ENCODE results near the gene NDUFS5. TPM values are rescaled to one million over a fixed set of nuclear protein-coding genes. Genes with fewer than 3 reads are reported as not detected.
A peak's percentile ranks its signal among the peaks of the same experiment; 100 is the strongest.
"Not testable (repeated sequence)": the region's sequence is repeated elsewhere in the genome, so short reads cannot be mapped to it uniquely, and the experiment has no call there.

NDUFS5 gene
- total RNA-seq, 8 experiments from 2014 or later = 363 to 848 (median 611) TPM

DNA sequence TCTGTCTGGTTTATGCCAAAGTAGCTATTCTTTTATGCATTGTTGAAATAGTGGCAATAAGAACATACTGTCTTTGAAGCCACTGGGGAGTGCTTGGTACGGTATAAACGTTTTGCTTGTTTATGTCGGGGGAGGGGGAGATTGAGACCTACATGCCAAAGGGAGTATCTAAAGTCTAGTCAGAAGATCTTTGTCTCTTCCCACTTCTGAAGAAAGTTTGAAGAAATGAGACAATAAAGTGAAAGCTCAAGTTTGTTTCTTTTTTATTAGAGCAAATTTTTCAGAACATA lies 28.3 kb upstream of the NDUFS5 start:
- in situ Hi-C loops (cut with MboI; ENCODE audit: low pct_unique_long_range_greater_than_20kb in 2 of 9, low sequenced_read_pairs in 9 of 9, unreplicated experiment in 9 of 9) = no loop called here
- Histone ChIP-seq H3K27ac (no peak overlapping the region), H3K4me3 (no peak overlapping the region), H3K4me1 (replicated peaks in 1 of 2) (peaks cover 4 to 5% of the 10 kb centered on the region in 2 donors)
- ATAC-seq (replicated peaks in 6 of 8) = no peak
- WGBS, 10 experiments = 17 to 100% (median 75%) methylated on average over 1 to 3 of the region's 3 CpGs; no CpG with 5 or more reads in 2 of the 10 experiments

DNA sequence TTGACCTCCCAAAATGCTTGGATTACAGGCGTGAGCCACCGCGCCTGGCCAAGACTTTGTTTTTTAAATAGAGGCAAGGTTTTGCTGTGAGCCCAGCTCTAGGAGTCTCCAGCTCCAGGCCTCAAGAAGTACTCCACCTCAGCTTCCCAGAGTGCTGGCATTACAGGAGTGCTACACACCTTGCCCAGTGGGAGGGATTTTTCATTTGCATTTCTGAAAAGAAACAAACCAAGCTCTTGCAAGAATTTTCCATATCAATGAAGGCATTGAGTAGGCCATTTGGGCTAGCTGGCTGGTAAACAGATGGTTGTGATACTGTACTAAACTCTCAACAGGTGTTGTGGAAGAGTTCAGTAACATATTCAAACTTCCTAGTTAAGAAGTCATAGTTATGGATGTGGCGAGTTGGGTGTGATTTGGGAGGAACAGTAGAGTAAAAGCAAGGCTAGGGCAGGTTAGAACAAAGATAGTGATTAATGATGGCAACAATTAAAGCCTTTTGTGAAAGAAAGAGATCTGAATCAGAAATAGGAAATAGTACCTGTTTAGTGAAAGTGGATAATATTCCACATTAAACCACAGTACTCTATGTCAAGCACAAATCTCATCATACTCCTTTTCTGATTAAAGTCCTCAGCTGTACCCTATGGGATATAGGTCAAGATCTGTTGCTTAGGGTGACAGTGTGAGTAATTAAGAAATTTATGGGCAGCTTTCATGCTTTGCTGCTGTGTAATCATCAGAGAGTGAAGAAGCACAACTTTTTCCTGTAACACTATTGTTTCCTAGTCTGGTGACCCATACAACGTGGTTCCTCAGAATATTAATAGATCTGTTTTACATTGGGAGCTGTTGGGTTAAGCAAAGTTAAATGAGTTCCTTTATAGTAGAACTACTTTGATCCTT lies 24.4 kb upstream of the NDUFS5 start:
- no peak overlapping the region for H3K27ac ChIP-seq
- H3K4me3 ChIP-seq = no peak overlapping the region
- WGBS, 10 experiments = 64 to 100% (median 90%) methylated on average over 1 to 5 of the region's 5 CpGs; no CpG with 5 or more reads in 1 of the 10 experiments
- no peak for ATAC-seq (replicated peaks in 6 of 8)
- no peaks in the 10 kb centered on the region for H3K4me1 ChIP-seq (replicated peaks in 1 of 2)
- in situ Hi-C loops (cut with MboI; ENCODE audit: low pct_unique_long_range_greater_than_20kb in 2 of 9, low sequenced_read_pairs in 9 of 9, unreplicated experiment in 9 of 9) = no loop called here

DNA sequence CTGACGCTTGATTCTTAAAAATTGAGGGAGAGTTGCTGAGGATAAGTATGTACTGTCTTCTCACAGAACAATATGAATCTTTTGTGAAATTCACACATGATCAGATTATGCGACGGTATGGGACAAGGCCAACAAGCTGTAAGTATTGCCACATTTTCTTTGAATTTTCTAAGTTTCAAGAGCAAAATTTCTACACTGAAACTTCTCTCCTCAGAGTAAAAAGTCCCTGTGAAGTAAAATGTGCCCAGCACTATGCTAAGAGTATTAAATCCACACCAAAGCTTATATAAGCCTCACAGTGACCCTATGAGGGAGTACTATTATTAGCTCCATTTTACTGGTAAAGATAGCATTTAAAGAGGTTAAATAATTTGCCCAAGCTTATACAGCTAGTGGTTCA lies 22.9 kb upstream of the NDUFS5 start:
- Histone ChIP-seq H3K4me1 (replicated peaks in 1 of 2) (no peaks in the 10 kb centered on the region), H3K27ac (no peak overlapping the region), H3K4me3 (no peak overlapping the region)
- in situ Hi-C loops (cut with MboI; ENCODE audit: low pct_unique_long_range_greater_than_20kb in 2 of 9, low sequenced_read_pairs in 9 of 9, unreplicated experiment in 9 of 9) = no loop called here
- ATAC-seq (replicated peaks in 6 of 8) = peak in 1 of 8 experiments; percentile 13
- 45 to 100% (median 99%) methylated on average over 1 to 3 of the region's 3 CpGs; no CpG with 5 or more reads in 2 of the 10 experiments for WGBS, 10 experiments

DNA sequence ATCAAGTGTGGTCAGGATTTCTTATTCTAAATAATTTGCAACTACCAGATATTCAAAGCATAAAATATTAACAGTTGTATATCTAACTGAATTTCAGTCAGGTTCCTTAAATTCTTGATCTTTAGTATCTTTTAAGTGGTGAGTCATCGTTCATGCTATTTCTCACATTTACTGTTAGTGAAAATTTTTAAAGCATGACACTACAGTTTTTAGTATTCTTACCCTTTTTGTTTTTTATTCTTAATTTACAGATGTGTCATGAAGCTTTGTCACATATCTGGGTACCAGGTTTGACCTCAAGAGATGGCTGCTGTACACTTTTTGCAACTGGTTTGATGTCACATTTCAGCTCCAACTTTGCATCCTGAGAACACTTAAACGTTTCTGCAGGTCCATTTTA lies 22.4 kb upstream of the NDUFS5 start:
- no peak overlapping the region for H3K27ac ChIP-seq
- in situ Hi-C loops (cut with MboI; ENCODE audit: low pct_unique_long_range_greater_than_20kb in 2 of 9, low sequenced_read_pairs in 9 of 9, unreplicated experiment in 9 of 9) = no loop called here
- H3K4me3 ChIP-seq = no peak overlapping the region
- no peak for ATAC-seq (replicated peaks in 6 of 8)
- 41 to 100% (median 95%) methylated on average over 1 to 2 of the region's 2 CpGs for WGBS, 10 experiments
- no peaks in the 10 kb centered on the region for H3K4me1 ChIP-seq (replicated peaks in 1 of 2)

DNA sequence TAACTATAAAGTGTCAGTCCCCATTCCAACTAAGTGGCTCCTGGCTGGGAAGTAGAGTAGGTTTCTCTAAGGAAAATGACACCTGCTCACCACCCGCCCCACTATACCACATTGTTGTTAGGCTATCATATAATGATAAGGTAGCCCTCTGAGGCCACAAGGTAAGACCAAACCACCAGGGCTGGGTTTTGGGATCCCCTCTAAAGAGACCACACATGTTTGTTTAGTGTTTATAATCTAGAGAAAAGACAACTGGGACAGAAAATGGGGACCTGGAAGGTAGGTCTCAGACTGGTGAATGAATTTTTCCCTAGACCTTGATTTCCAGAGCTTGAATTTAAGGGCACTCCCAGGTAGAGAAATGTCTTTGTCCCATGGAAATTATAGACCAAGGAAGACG lies 19.9 kb upstream of the NDUFS5 start:
- no peak for ATAC-seq (replicated peaks in 6 of 8)
- in situ Hi-C loops (cut with MboI; ENCODE audit: low pct_unique_long_range_greater_than_20kb in 2 of 9, low sequenced_read_pairs in 9 of 9, unreplicated experiment in 9 of 9) = no loop called here
- Histone ChIP-seq H3K27ac (no peak overlapping the region), H3K4me3 (no peak overlapping the region), H3K4me1 (replicated peaks in 1 of 2) (no peaks in the 10 kb centered on the region)
- 50 to 100% (median 87%) methylated on average over 1 to 2 of the region's 2 CpGs; no CpG with 5 or more reads in 2 of the 10 experiments for WGBS, 10 experiments

- 88 to 100% (median 94%) methylated on average over 2 to 13 of the region's 13 CpGs for WGBS, 10 experiments
- no peak overlapping the region for H3K4me3 ChIP-seq
- no peaks in the 10 kb centered on the region for H3K4me1 ChIP-seq (replicated peaks in 1 of 2)
- in situ Hi-C loops (cut with MboI; ENCODE audit: low pct_unique_long_range_greater_than_20kb in 2 of 9, low sequenced_read_pairs in 9 of 9, unreplicated experiment in 9 of 9) = no loop called here
- no peak overlapping the region for H3K27ac ChIP-seq
- no peak for ATAC-seq (replicated peaks in 6 of 8)
Observed at GRCh38 chr1:39006726-39007645, 19.2 kb upstream of the NDUFS5 start.

DNA sequence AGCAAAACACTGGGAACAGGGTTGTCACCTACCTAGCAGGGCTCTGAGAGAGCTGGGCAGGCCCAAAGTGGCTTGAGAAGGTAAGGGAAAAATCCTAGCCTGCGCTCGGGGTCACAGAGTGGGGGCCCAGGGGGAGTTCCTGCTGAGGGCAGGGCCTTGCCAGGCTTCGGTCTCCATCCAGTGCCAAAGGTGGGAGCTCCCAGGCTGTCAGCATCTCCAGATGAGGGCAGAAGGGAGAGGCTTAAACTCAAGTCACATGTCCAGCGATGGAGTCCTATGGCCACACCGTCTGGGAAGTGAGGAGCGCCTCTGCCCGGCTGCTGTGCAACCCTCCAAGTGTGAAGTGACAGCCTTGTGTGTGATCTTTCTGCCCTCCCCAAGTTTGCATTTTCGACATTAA lies 11.2 kb upstream of the NDUFS5 start:
- 60 to 90% (median 87%) methylated on average over 1 to 6 of the region's 8 CpGs; no CpG with 5 or more reads in 5 of the 10 experiments for WGBS, 10 experiments
- H3K4me3 ChIP-seq; H3K4me1 ChIP-seq (replicated peaks in 1 of 2); in situ Hi-C loops (cut with MboI; ENCODE audit: low pct_unique_long_range_greater_than_20kb in 2 of 9, low sequenced_read_pairs in 9 of 9, unreplicated experiment in 9 of 9); H3K27ac ChIP-seq: not testable (repeated sequence)
- peak in 3 of 8 experiments; percentile 10 to 25 (median 23) for ATAC-seq (replicated peaks in 6 of 8)

- H3K4me1 ChIP-seq (replicated peaks in 1 of 2) = no peaks in the 10 kb centered on the region
- H3K4me3 ChIP-seq = no peak overlapping the region
- H3K27ac ChIP-seq = no peak overlapping the region
- WGBS, 10 experiments = 57 to 80% (median 69%) methylated on average over 1 to 9 of the region's 10 CpGs; no CpG with 5 or more reads in 2 of the 10 experiments
- in situ Hi-C loops (cut with MboI; ENCODE audit: low pct_unique_long_range_greater_than_20kb in 2 of 9, low sequenced_read_pairs in 9 of 9, unreplicated experiment in 9 of 9) = no loop called here
- ATAC-seq (replicated peaks in 6 of 8) = peak in 4 of 8 experiments; percentile 31 to 54 (median 44)
Observed at GRCh38 chr1:39016604-39017171, 9.5 kb upstream of the NDUFS5 start.

GRCh38 chr1:39017266-39017665 lies 8.9 kb upstream of the NDUFS5 start:
- in situ Hi-C loops (cut with MboI; ENCODE audit: low pct_unique_long_range_greater_than_20kb in 2 of 9, low sequenced_read_pairs in 9 of 9, unreplicated experiment in 9 of 9) = no loop called here
- Histone ChIP-seq H3K4me1 (replicated peaks in 1 of 2) (no peaks in the 10 kb centered on the region), H3K27ac (no peak overlapping the region), H3K4me3 (no peak overlapping the region)
- ATAC-seq (replicated peaks in 6 of 8) = no peak
- WGBS, 10 experiments = 7 to 90% (median 69%) methylated on average over 2 to 5 of the region's 5 CpGs; no CpG with 5 or more reads in 1 of the 10 experiments

DNA sequence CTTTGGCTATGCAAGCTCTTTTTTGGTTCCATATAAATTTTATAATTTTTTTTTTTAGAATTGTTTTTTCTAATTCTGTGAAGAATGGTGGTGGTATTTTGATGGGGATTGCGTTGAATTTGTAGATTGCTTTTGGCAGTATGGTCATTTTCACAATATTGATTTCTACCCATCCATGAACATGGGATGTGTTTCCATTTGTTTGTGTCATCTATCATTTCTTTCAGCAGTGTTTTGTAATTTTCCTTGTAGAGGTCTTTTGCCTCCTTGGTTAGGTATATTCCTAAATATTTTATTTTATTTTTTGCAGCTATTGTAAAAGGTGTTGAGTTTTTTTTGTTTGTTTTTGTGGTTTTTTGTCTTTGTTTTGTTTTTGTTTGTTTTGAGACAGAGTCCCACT lies 5.7 kb upstream of the NDUFS5 start:
- in situ Hi-C loops (cut with MboI; ENCODE audit: low pct_unique_long_range_greater_than_20kb in 2 of 9, low sequenced_read_pairs in 9 of 9, unreplicated experiment in 9 of 9); H3K4me3 ChIP-seq; H3K4me1 ChIP-seq (replicated peaks in 1 of 2); ATAC-seq (replicated peaks in 6 of 8); H3K27ac ChIP-seq: not testable (repeated sequence)
- WGBS, 10 experiments = 0 to 100% (median 55%) methylated on average over 1 of the region's 1 CpG; no CpG with 5 or more reads in 3 of the 10 experiments

- ATAC-seq (replicated peaks in 6 of 8) = no peak
- Histone ChIP-seq H3K27ac (no peak overlapping the region), H3K4me3 (no peak overlapping the region), H3K4me1 (replicated peaks in 1 of 2) (peaks cover 3 to 5% of the 10 kb centered on the region in 2 donors)
- in situ Hi-C loops (cut with MboI; ENCODE audit: low pct_unique_long_range_greater_than_20kb in 2 of 9, low sequenced_read_pairs in 9 of 9, unreplicated experiment in 9 of 9) = no loop called here
- 0 to 67% (median 60%) methylated on average over 1 of the region's 1 CpG; no CpG with 5 or more reads in 3 of the 10 experiments for WGBS, 10 experiments
Observed at GRCh38 chr1:39021426-39021825, 4.7 kb upstream of the NDUFS5 start.

- in situ Hi-C loops (cut with MboI; ENCODE audit: low pct_unique_long_range_greater_than_20kb in 2 of 9, low sequenced_read_pairs in 9 of 9, unreplicated experiment in 9 of 9) = no loop called here
- no peak for ATAC-seq (replicated peaks in 6 of 8)
Observed at GRCh38 chr1:39023140-39023539, 3.0 kb upstream of the NDUFS5 start.

More at GRCh38 chr1:39023140-39023539, 3.0 kb upstream of the NDUFS5 start:
- no peak overlapping the region for H3K27ac ChIP-seq
- 0 to 36% (median 15%) methylated on average over 1 of the region's 1 CpG for WGBS, 10 experiments
- H3K4me1 ChIP-seq (replicated peaks in 1 of 2) = peaks cover 5% of the 10 kb centered on the region in 2 donors
- H3K4me3 ChIP-seq = no peak overlapping the region

Measured in motor neuron (in vitro differentiated cells).